ENCODE results near the gene CDC42BPA.
"Not testable (repeated sequence)": the region's sequence is repeated elsewhere in the genome, so short reads cannot be mapped to it uniquely, and the experiment has no call there.

CDC42BPA gene

DNA sequence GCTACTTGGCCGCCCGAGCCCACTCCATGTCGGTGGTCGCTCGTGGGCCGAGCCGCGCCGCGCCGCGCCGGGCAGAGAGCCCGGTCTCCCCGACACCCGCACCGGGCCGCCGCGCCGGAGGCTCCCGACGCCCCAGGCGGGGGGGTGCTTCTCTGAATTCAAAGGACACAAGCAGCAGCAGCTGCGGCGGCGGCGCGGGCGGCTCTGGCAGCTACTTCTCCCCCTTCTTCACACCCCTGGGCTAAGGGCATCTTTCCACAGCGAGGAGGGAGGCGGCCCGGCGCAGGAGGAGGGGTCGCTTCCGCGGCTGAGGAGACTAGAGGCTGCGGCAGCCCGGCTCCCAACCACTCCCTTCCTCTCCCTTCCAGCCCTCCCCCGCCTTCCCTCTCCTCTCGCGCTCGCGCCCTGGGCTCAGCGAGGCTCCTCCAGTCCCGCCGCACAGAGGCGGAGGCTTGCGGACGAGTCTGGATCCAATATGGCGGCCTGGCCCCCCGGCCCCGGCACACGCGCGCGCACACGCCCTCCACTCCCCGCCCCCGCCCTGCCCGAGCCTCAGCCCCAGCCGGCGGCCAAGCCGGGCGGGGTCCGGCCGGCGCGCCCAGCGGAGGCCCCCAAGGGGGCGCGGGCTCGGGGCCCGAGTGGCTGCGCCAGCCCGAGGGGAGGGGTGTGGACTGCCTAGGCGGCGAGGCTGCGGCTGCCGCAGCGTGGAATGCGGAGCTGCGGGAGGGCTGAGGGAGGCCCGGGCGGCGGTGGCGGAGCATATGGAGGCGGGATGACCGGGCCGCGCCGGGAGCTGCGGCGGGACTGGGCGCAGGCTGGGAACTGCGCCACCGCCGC, at the start of gene CDC42BPA:
TSS of gene CDC42BPA (minus strand) at position 477 of the 837 bp plus-strand sequence. CDS start 1,310 bp downstream, outside the sequence.
- DNase-seq (ENCODE audit: low spot score): peak; percentile 72

DNA sequence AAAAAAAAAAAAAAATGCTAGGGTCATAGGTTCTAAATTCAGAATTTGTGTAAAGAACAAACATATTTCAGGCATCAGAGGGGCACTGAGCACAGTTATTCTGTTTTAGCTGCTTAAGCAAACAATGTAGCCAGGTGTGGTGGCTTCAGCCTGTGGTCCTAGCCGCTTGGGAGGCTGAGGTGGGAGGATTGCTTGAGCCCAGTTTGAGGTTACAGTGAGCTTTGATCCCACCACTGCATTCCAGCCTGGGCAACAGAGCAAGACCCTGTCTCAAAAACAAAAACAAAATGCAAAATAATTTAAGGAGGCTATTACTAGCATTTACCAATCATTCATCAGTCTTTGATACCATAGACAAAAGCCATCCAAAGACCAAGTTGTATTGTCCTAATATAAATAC, 49.7 kb upstream of the CDC42BPA start:
- no peak for DNase-seq (ENCODE audit: low spot score)

GRCh38 chr1:227365473-227366431, 47.5 kb upstream of the CDC42BPA start:
- DNase-seq (ENCODE audit: low spot score): no peak

DNA sequence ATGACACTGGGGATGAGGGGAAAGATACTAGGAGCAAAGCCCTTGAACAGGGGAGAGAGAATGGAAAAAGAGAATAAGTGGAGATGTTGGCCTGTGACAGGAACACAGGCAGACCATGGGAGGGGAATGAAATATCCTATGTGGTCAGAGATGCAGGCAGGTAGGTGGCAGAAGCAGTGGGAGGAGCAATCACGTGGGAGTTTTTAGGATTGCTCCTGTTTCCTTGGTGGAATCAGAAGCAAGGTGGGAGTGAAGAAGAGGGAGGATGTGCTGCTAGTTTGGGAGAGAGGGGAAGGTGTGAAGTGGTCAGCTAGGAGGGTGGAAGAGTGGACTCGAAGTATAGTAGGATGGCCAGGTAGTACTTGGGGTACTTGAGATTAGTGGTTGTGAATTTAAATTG, 46.4 kb upstream of the CDC42BPA start:
- DNase-seq (ENCODE audit: low spot score): no peak

- DNase-seq (ENCODE audit: low spot score): no peak
Measured at GRCh38 chr1:227363825-227364224, 45.5 kb upstream of the CDC42BPA start.

- DNase-seq (ENCODE audit: low spot score): no peak
Measured at GRCh38 chr1:227362039-227362438, 43.7 kb upstream of the CDC42BPA start.

- no peak for DNase-seq (ENCODE audit: low spot score)
Measured at GRCh38 chr1:227357927-227358302, 39.6 kb upstream of the CDC42BPA start.

DNA sequence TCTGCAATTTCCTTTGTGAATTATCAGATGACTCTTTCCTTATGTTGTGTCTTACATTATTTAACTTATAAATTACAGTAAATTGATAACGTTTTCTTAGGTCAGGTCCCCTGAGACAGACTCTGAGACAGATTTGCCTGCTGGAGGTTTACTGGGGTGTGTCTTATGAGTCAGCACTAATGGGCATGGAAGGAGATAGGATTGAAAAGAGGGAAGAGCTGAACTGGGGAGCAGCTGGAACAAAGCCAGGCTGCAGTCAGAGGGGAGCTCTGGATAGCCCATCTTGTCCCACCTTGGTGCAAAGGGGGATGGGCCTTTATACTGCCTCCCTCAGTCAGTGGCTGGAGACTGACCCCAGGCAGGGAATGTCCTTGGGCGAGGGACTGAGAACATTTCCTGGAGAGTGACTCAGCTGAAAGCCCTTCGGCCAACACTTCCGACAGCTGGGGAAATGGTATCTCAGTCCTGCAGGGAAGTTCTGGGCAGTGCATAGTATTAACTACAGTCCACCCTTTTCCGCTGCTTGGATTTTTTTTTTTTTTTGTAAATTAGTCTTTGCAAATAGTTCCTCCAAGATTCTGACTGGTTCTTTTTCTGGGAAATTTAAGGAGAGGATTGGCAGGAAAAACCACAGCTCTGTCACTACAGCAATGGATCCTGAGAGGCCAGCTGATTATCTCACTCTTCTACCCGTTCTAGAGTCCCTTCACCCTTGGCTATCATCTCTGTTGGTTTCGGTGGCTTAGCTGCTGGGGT, 39.1 kb upstream of the CDC42BPA start:
- no peak for DNase-seq (ENCODE audit: low spot score)

- no peak for DNase-seq (ENCODE audit: low spot score)
Measured at GRCh38 chr1:227356620-227357146, 38.4 kb upstream of the CDC42BPA start.

- no peak for DNase-seq (ENCODE audit: low spot score)
Measured at GRCh38 chr1:227355542-227356245, 37.4 kb upstream of the CDC42BPA start.

GRCh38 chr1:227353186-227353585, 34.9 kb upstream of the CDC42BPA start:
- no peak for DNase-seq (ENCODE audit: low spot score)

DNA sequence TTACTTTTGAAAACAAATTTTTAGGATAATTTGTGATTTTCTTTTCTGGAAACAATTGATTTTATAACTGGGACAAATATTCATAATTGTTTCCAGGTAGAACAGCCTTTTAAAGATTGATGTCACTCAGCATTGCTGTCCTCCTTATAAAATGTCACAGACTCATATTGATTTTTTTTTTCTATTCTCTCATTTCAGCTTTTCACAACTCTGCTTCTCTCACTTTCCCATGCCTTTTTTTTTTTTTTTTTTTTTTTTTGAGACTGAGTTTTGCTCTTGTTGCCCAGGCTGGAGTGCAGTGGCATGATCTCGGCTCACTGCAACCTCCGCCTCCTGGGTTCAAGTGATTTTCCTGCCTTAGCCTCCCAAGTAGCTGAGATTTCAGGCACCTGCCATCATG, 33.9 kb upstream of the CDC42BPA start:
- DNase-seq (ENCODE audit: low spot score): not testable (repeated sequence)

DNA sequence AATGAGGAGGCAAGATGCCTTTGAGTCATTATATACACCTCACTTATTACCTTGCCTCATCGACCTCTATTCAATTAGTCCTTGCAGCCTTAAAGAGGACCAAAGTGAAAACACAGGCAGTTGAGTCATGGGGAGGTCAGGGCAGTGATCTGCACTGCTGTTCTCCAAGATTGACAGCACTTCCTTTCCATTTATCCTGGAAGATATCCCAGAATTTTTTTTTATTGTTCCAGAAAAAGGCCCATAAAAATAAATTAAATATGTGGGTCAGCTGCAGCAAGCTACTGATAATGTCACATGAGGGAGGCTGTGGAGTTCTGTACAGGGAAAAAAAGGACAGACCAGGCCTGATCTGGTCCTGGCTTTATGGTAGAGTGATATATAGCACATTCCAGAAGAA, 33.2 kb upstream of the CDC42BPA start:
- DNase-seq (ENCODE audit: low spot score): no peak

GRCh38 chr1:227349967-227350366, 31.7 kb upstream of the CDC42BPA start:
- DNase-seq (ENCODE audit: low spot score): no peak

DNA sequence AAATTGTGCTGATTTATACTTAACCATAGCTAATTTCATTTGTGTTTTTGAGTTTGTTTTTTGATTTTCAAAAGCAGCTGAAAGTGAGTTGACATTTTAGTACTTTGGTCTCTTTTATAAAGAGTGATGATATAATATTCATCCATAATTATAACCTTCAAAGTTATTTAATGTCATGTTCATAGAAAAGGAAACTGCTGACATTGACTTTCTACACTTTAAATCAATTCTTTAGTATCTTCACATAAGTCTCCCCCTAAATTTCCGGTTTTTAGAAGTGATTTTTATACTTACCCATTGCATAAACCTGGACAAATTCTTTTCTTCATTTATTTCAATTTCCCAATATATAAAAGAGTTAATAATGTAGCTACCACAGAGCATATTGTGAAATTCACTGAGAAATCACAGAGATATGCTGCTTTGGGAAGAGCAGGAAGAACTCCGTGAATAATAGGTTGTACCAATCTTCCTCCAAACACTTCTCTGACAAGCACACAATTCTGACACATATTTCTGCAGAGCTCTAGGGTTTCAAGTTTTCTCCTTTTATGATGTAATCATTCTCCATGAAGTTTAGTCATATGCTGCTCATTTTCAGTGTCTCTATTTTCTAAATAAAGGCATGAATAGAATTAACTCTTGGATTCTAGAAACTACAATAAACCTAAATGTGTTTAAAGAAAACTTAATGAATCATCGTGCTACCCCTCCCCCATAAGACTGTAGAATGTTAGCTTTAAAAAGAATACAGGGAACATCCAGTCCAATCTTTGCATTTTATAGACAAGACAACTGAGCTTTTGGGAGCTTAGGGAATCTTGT, 25.6 kb upstream of the CDC42BPA start:
- DNase-seq (ENCODE audit: low spot score): no peak

- no peak for DNase-seq (ENCODE audit: low spot score)
Measured at GRCh38 chr1:227343206-227343605, 24.9 kb upstream of the CDC42BPA start.

GRCh38 chr1:227342075-227342829, 24.0 kb upstream of the CDC42BPA start:
- no peak for DNase-seq (ENCODE audit: low spot score)

DNA sequence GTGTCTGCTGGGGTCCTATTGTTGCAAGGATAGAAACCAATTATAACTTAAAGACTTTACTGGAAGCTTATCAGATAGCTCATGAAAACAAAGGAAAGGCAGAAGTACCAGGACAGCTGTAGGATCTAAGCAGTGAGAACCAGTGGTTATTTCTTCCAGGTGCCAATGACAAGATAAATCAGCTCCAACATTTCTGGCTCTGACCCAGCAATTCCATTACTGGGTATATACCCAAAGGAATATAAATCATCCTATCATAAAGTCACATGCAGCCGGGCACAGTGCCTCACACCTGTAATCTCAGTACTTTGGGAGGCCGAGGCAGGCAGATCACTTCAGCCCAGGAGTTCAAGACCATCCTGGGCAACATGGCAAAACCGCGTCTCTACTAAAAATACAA, 17.8 kb upstream of the CDC42BPA start:
- DNase-seq (ENCODE audit: low spot score): not testable (repeated sequence)

GRCh38 chr1:227335242-227336020, 17.1 kb upstream of the CDC42BPA start:
- no peak for DNase-seq (ENCODE audit: low spot score)
